Naive thymus-derived CD4-positive, alpha-beta T cell (primary cell): ENCODE measurements around the gene THBS1. TPM values are rescaled to one million over a fixed set of nuclear protein-coding genes. Genes with fewer than 3 reads are reported as not detected.

Experiments
- ATAC-seq: fragments of 150-1000 bp; cut with Tn5 transposase; 2 replicates; pipeline ENCODE4 v1.10.0; 2021; ENCODE audit warnings: mild to moderate bottlenecking, moderate library complexity
- CTCF ChIA-PET: fragments of 350-600 bp; sonication (Branson Sonifier 250); formaldehyde crosslinking; loops from one replicate; lab custom pipeline; 2021; ENCODE audit warnings: antibody characterized with exemption; lab: Charles Lee
- POLR2A ChIA-PET: fragments of 350-600 bp; sonication (Branson Sonifier 250); formaldehyde crosslinking; loops from one replicate; lab custom pipeline; 2021; ENCODE audit warnings: antibody characterized with exemption, inconsistent platforms; lab: Charles Lee
- DNase-seq, 9 donors: peaks; one replicate each; pipeline versions ENCODE4 v3.0.0 to v3.0.0-alpha.2; 2020 to 2022; ENCODE audit warnings: mixed read lengths in 1 of 9
- H3K27ac ChIP-seq: one replicate; pipeline ENCODE4 v1.7.0; 2013; ENCODE audit warnings: mild to moderate bottlenecking, low read depth, low read length, moderate library complexity
- H3K27me3 ChIP-seq, 2 donors: one replicate each; pipeline ENCODE4 v1.7.0; 2013; ENCODE audit warnings: low read length in 2 of 2, mild to moderate bottlenecking in 2 of 2, moderate library complexity in 2 of 2; ENCODE audit not compliant: control insufficient read depth in 2 of 2, insufficient read depth in 2 of 2
- H3K36me3 ChIP-seq, 3 experiments: 1 replicate in 2 of 3; 2 replicates in 1 of 3; pipeline ENCODE4 v1.7.0; 2013; ENCODE audit warnings: low read length in 3 of 3, mild to moderate bottlenecking in 3 of 3, moderate library complexity in 1 of 3; ENCODE audit not compliant: insufficient read depth in 3 of 3, control insufficient read depth in 2 of 3
- H3K4me1 ChIP-seq, 2 donors: one replicate each; pipeline ENCODE4 v1.7.0; 2013; ENCODE audit warnings: low read length in 2 of 2, mild to moderate bottlenecking in 2 of 2, moderate library complexity in 1 of 2; ENCODE audit not compliant: control insufficient read depth in 2 of 2, insufficient read depth in 2 of 2
- H3K4me3 ChIP-seq: 2 replicates; pipeline ENCODE4 v1.7.0; 2013; ENCODE audit warnings: mild to moderate bottlenecking, low read length
- H3K9me3 ChIP-seq, 3 experiments: 1 replicate in 2 of 3; 2 replicates in 1 of 3; pipeline ENCODE4 v1.7.0; 2013; ENCODE audit warnings: low read length in 3 of 3; ENCODE audit not compliant: control insufficient read depth in 2 of 3
- H3K27ac Mint-ChIP-seq, 9 donors: one replicate each; pipeline ENCODE4 v1.8.0; 2020 to 2022; ENCODE audit warnings: mixed read lengths in 9 of 9, mild to moderate bottlenecking in 8 of 9, moderate library complexity in 5 of 9, inconsistent platforms in 2 of 9
- H3K27me3 Mint-ChIP-seq, 5 donors: one replicate each; pipeline ENCODE4 v1.8.0; 2021 to 2022; ENCODE audit warnings: mixed read lengths in 5 of 5, mild to moderate bottlenecking in 1 of 5
- H3K36me3 Mint-ChIP-seq, 5 donors: one replicate each; pipeline ENCODE4 v1.8.0; 2020 to 2022; ENCODE audit warnings: mixed read lengths in 5 of 5, mild to moderate bottlenecking in 3 of 5, inconsistent platforms in 1 of 5
- H3K4me1 Mint-ChIP-seq, 7 donors: one replicate each; pipeline ENCODE4 v1.8.0; 2020 to 2022; ENCODE audit warnings: mixed read lengths in 7 of 7, mild to moderate bottlenecking in 3 of 7, inconsistent platforms in 1 of 7
- H3K4me3 Mint-ChIP-seq, 10 donors: one replicate each; pipeline ENCODE4 v1.8.0; 2020 to 2022; ENCODE audit warnings: mild to moderate bottlenecking in 10 of 10, mixed read lengths in 10 of 10, moderate library complexity in 6 of 10, inconsistent platforms in 2 of 10
- H3K9me3 Mint-ChIP-seq, 11 donors: one replicate each; pipeline ENCODE4 v1.8.0; 2020 to 2022; ENCODE audit warnings: mixed read lengths in 11 of 11, mild to moderate bottlenecking in 4 of 11, inconsistent platforms in 1 of 11, moderate library complexity in 1 of 11
- intact Hi-C, 2 donors: fragments of 100-400 bp; cut with micrococcal nuclease; formaldehyde crosslinking; loops; one replicate each; pipeline ENCODE4 v1.15.1; 2023
- polyA plus RNA-seq, 2 donors: library from polyadenylated mRNA; unstranded; fragments of 300-500 nt; fragmentation: Illumina TruSeq; gene quantifications; one replicate each; pipeline ENCODE4 v1.2.3, GENCODE V29; 2021
- total RNA-seq, 6 experiments: library from RNA in 5 of 6; stranded (reverse) in 5 of 6; gene quantifications; 1 replicate in 5 of 6; 2 replicates in 1 of 6; pipeline ENCODE4 v1.2.3 and lab custom pipeline; 2021 to 2026

Gene THBS1
- total and polyA plus RNA-seq, 7 experiments from 2014 or later, result 1.3 to 68.4 (median 8.5) TPM; not detected in 2

DNA sequence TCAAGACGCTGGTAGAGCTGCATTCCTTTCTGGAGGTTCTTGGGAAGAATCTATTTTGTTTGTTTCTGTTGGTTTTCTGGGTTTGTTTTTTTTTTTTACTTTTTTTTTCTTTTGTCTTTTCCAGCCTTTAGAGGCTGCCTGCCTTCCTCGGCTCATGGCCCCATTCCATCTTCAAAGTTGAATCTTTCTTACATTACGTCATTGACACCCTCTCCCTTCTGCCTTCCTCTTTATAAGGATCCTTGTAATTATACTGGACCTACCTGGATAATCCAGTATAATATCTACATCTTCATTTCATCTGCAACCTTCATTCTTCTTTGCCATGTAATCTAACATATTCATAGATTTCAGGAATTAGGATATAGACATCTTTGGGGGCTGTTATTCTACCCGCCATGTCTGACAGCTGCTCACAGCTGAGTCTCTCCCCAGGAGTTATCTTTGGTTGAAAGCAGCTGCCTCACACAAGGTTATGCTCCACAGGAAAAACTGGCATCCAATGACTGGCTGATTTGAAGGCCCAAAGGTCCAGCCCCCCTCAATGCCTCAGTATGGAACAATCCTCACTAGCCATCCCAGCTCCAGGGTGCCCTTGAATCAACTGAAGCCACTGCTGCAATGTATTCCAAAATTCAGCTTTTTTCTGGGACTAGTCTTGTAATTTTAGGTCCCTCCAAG lies 38.4 kb upstream of the THBS1 start:
- Histone ChIP-seq H3K27ac (no peak overlapping the region), H3K4me1 (no peaks in the 10 kb centered on the region), H3K4me3 (no peak overlapping the region), H3K9me3 (no peaks in the 10 kb centered on the region), H3K36me3 (no peaks in the 10 kb centered on the region), H3K27me3 (no peaks in the 10 kb centered on the region)
- DNase-seq (no peak), ATAC-seq (no peak)
- Mint-ChIP-seq H3K27me3 (peaks cover 8 to 28% (median 17%) of the 10 kb centered on the region in 5 donors), H3K4me1 (peaks cover 0 to 3% (median 0%) of the 10 kb centered on the region in 7 donors), H3K9me3 (peaks cover 0 to 20% (median 6%) of the 10 kb centered on the region in 11 donors), H3K27ac (no peak overlapping the region), H3K4me3 (no peak overlapping the region), H3K36me3 (no peaks in the 10 kb centered on the region)
- ChIA-PET POLR2A (no interaction called here), CTCF (no interaction called here)
- intact Hi-C loops, result no loop called here

- Mint-ChIP-seq H3K27ac (no peak overlapping the region), H3K4me1 (peaks cover 0 to 3% (median 0%) of the 10 kb centered on the region in 7 donors), H3K9me3 (peaks cover 0 to 20% (median 6%) of the 10 kb centered on the region in 11 donors), H3K36me3 (no peaks in the 10 kb centered on the region), H3K27me3 (peaks cover 7 to 26% (median 18%) of the 10 kb centered on the region in 5 donors), H3K4me3 (no peak overlapping the region)
- Histone ChIP-seq H3K4me3 (no peak overlapping the region), H3K4me1 (no peaks in the 10 kb centered on the region), H3K27ac (no peak overlapping the region), H3K36me3 (no peaks in the 10 kb centered on the region), H3K27me3 (no peaks in the 10 kb centered on the region), H3K9me3 (no peaks in the 10 kb centered on the region)
- DNase-seq (no peak), ATAC-seq (no peak)
- intact Hi-C loops, result no loop called here
- ChIA-PET CTCF (no interaction called here), POLR2A (no interaction called here)
Measured at GRCh38 chr15:39543651-39544050, 37.2 kb upstream of the THBS1 start.

GRCh38 chr15:39546842-39547241 lies 34.0 kb upstream of the THBS1 start:
- ChIA-PET POLR2A (no interaction called here), CTCF (no interaction called here)
- Histone ChIP-seq H3K9me3 (no peaks in the 10 kb centered on the region), H3K27me3 (no peaks in the 10 kb centered on the region), H3K4me3 (no peak overlapping the region), H3K4me1 (no peaks in the 10 kb centered on the region), H3K36me3 (no peaks in the 10 kb centered on the region), H3K27ac (no peak overlapping the region)
- DNase-seq (no peak), ATAC-seq (no peak)
- H3K9me3 Mint-ChIP-seq, result peaks cover 0 to 20% (median 6%) of the 10 kb centered on the region in 11 donors
- intact Hi-C loops, result no loop called here
- no peaks in the 10 kb centered on the region for H3K36me3 Mint-ChIP-seq
- no peak overlapping the region for H3K27ac Mint-ChIP-seq
- H3K4me3 Mint-ChIP-seq, result no peak overlapping the region
- no peaks in the 10 kb centered on the region for H3K4me1 Mint-ChIP-seq
- peaks cover 17 to 36% (median 20%) of the 10 kb centered on the region in 5 donors for H3K27me3 Mint-ChIP-seq

DNA sequence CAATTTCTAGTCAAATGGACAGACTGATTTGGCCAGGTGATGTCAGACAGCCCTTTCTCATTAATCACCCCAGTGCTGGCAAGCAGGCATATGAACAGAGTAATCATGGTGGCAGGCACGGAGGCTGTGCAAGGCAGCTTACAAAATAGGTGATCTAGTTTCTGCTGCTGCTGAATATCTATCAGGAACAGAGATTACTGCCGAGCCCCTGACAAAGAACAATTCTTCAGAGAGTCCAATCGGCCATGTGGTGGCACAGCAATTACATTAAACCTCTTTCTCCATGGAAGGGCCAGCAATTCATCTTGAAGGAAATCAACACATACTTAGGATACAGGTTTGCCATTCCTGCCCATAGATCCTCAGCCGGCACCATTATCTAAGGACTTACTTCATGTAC lies 32.3 kb upstream of the THBS1 start:
- ChIA-PET POLR2A (no interaction called here), CTCF (no interaction called here)
- H3K27ac Mint-ChIP-seq, result no peak overlapping the region
- H3K4me3 Mint-ChIP-seq, result no peak overlapping the region
- Histone ChIP-seq H3K4me3 (no peak overlapping the region), H3K27ac (no peak overlapping the region), H3K27me3 (no peaks in the 10 kb centered on the region), H3K4me1 (no peaks in the 10 kb centered on the region), H3K36me3 (no peaks in the 10 kb centered on the region), H3K9me3 (no peaks in the 10 kb centered on the region)
- peaks cover 15 to 39% (median 21%) of the 10 kb centered on the region in 5 donors for H3K27me3 Mint-ChIP-seq
- peaks cover 0 to 20% (median 6%) of the 10 kb centered on the region in 11 donors for H3K9me3 Mint-ChIP-seq
- no peaks in the 10 kb centered on the region for H3K36me3 Mint-ChIP-seq
- DNase-seq (no peak), ATAC-seq (no peak)
- no peaks in the 10 kb centered on the region for H3K4me1 Mint-ChIP-seq
- intact Hi-C loops, result no loop called here

- DNase-seq, result no peak
- POLR2A ChIA-PET, result no interaction called here
- Histone ChIP-seq H3K4me3 (no peak overlapping the region), H3K27ac (no peak overlapping the region), H3K4me1 (no peaks in the 10 kb centered on the region), H3K9me3 (no peaks in the 10 kb centered on the region), H3K36me3 (no peaks in the 10 kb centered on the region), H3K27me3 (no peaks in the 10 kb centered on the region)
- H3K4me3 Mint-ChIP-seq, result no peak overlapping the region
- H3K9me3 Mint-ChIP-seq, result peaks cover 0 to 10% (median 2%) of the 10 kb centered on the region in 11 donors
- H3K27me3 Mint-ChIP-seq, result peaks cover 15 to 37% (median 19%) of the 10 kb centered on the region in 5 donors
- H3K27ac Mint-ChIP-seq, result no peak overlapping the region
- H3K4me1 Mint-ChIP-seq, result peaks cover 0 to under 1% (median 0%) of the 10 kb centered on the region in 7 donors
- no peaks in the 10 kb centered on the region for H3K36me3 Mint-ChIP-seq
- CTCF ChIA-PET, result no interaction called here
- intact Hi-C loops, result no loop called here
- ATAC-seq, result no peak
Measured at GRCh38 chr15:39549912-39550311, 31.0 kb upstream of the THBS1 start.

DNA sequence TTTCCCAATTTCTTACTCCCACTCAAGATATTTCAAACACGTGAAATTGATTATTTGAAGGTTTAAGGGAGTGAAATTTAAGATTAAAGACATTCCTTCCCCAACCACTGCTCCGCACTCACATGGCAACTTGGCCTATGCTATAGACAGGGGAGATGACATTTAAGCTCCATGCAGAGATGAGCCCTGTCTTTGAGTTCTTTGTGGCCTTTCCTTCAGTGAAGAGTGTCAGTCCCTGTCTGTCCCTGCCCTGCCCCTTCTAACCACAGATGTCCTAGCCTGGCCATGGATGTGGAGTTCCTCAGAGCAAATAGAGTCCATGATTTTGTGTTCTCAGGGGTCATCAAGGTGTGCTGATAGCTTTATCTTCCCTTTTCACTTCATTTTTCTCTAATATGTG lies 29.4 kb upstream of the THBS1 start:
- H3K27ac ChIP-seq, result no peak overlapping the region
- no peaks in the 10 kb centered on the region for H3K27me3 ChIP-seq
- no peak for DNase-seq
- H3K27ac Mint-ChIP-seq, result no peak overlapping the region
- no peaks in the 10 kb centered on the region for H3K36me3 Mint-ChIP-seq
- no peaks in the 10 kb centered on the region for H3K9me3 ChIP-seq
- H3K36me3 ChIP-seq, result no peaks in the 10 kb centered on the region
- intact Hi-C loops, result no loop called here
- no peak overlapping the region for H3K4me3 Mint-ChIP-seq
- H3K9me3 Mint-ChIP-seq, result peaks cover 0 to 2% (median 0%) of the 10 kb centered on the region in 11 donors
- CTCF ChIA-PET, result no interaction called here
- H3K27me3 Mint-ChIP-seq, result peaks cover 12 to 30% (median 16%) of the 10 kb centered on the region in 5 donors
- no peak overlapping the region for H3K4me3 ChIP-seq
- no peaks in the 10 kb centered on the region for H3K4me1 ChIP-seq
- peaks cover 0 to 2% (median 0%) of the 10 kb centered on the region in 7 donors for H3K4me1 Mint-ChIP-seq
- POLR2A ChIA-PET, result no interaction called here
- no peak for ATAC-seq

GRCh38 chr15:39552556-39552955 lies 28.3 kb upstream of the THBS1 start:
- intact Hi-C loops, result no loop called here
- H3K36me3 Mint-ChIP-seq, result no peaks in the 10 kb centered on the region
- no peak overlapping the region for H3K4me3 ChIP-seq
- no peak overlapping the region for H3K27ac Mint-ChIP-seq
- DNase-seq, result no peak
- peaks cover 0 to 2% (median 0%) of the 10 kb centered on the region in 7 donors for H3K4me1 Mint-ChIP-seq
- no peak overlapping the region for H3K4me3 Mint-ChIP-seq
- peaks cover 10 to 28% (median 15%) of the 10 kb centered on the region in 5 donors for H3K27me3 Mint-ChIP-seq
- ATAC-seq, result no peak
- peaks cover 0 to 3% (median 0%) of the 10 kb centered on the region in 11 donors for H3K9me3 Mint-ChIP-seq
- H3K27me3 ChIP-seq, result no peaks in the 10 kb centered on the region
- no peaks in the 10 kb centered on the region for H3K9me3 ChIP-seq
- no peaks in the 10 kb centered on the region for H3K36me3 ChIP-seq
- H3K4me1 ChIP-seq, result no peaks in the 10 kb centered on the region
- ChIA-PET POLR2A (no interaction called here), CTCF (no interaction called here)
- no peak overlapping the region for H3K27ac ChIP-seq
